NOMO-1 treated with DMSO at 0.1 percent for 48 hours (cell line): Measurements from ENCODE around the gene AK4.
A peak's percentile ranks its signal among the peaks of the same experiment; 100 is the strongest.

Experiments used
- DNase-seq: peaks from one replicate; lab custom pipeline; 2025; ENCODE audit not compliant: unreplicated experiment; lab: John Stamatoyannopoulos, UW

AK4 gene

GRCh38 chr1:65175171-65176055 lies 27.4 kb downstream of the AK4 start:
- DNase-seq, result no peak

GRCh38 chr1:65176056-65176450 lies 28.1 kb downstream of the AK4 start:
- no peak for DNase-seq

- no peak for DNase-seq
Observed at GRCh38 chr1:65176591-65176990, 28.6 kb downstream of the AK4 start.

- DNase-seq, result no peak
Observed at GRCh38 chr1:65177457-65177856, 29.5 kb downstream of the AK4 start.

GRCh38 chr1:65178235-65178634 lies 30.2 kb downstream of the AK4 start:
- no peak for DNase-seq

GRCh38 chr1:65179148-65179547 lies 31.1 kb downstream of the AK4 start:
- DNase-seq, result no peak

- DNase-seq, result no peak
Observed at GRCh38 chr1:65180977-65181376, 33.0 kb downstream of the AK4 start.

GRCh38 chr1:65182658-65183268 lies 34.8 kb downstream of the AK4 start:
- no peak for DNase-seq

- DNase-seq, result no peak
Observed at GRCh38 chr1:65189576-65190115, 41.6 kb downstream of the AK4 start.

- DNase-seq, result no peak
Observed at GRCh38 chr1:65190229-65190628, 42.2 kb downstream of the AK4 start.

GRCh38 chr1:65193129-65193695 lies 45.2 kb downstream of the AK4 start:
- DNase-seq, result no peak

GRCh38 chr1:65195495-65196417 lies 47.8 kb downstream of the AK4 start:
- DNase-seq, result no peak

GRCh38 chr1:65196926-65197325 lies 48.9 kb downstream of the AK4 start:
- no peak for DNase-seq

- DNase-seq, result no peak
Observed at GRCh38 chr1:65197636-65198035, 49.6 kb downstream of the AK4 start.

- DNase-seq, result no peak
Observed at GRCh38 chr1:65198096-65198495, 50.1 kb downstream of the AK4 start.

- no peak for DNase-seq
Observed at GRCh38 chr1:65200411-65200810, 52.4 kb downstream of the AK4 start.

GRCh38 chr1:65206836-65207235 lies 58.8 kb downstream of the AK4 start:
- no peak for DNase-seq

- DNase-seq, result no peak
Observed at GRCh38 chr1:65207317-65207716, 59.3 kb downstream of the AK4 start.

GRCh38 chr1:65208563-65208973 lies 60.6 kb downstream of the AK4 start:
- no peak for DNase-seq

- DNase-seq, result peak; percentile 66
Observed at GRCh38 chr1:65209005-65209885, 61.2 kb downstream of the AK4 start.
